ENCODE data around the gene PCGF5.
"Not testable (repeated sequence)": the region's sequence is repeated elsewhere in the genome, so short reads cannot be mapped to it uniquely, and the experiment has no call there.

DNA sequence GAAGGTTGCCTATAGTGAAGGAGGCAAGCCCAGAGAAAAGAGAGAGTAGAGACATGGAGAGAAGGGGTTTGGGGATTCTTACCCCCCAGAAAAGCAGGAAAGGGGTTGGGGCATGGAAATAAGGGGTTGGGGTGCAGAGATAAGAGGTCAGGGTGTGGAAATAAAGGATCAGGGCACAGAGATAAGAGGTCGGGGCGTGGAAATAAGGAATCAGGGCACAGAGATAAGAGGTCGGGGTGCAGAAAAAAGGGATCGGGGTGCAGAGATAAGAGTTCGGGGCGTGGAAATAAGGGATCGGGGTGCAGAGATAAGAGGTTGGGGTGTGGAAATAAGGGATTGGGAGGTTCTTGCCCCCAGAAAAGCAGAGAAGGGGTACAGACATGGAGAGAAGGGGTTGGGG, 85.5 kb downstream of the PCGF5 start:
- not testable (repeated sequence) for TF ChIP-seq POLR2AphosphoS5 (IDR thresholded peaks at IDR 0.05; ENCODE audit: insufficient read depth in 1 of 2, low read depth in 1 of 2)
- TF ChIP-seq, protein P1, sequence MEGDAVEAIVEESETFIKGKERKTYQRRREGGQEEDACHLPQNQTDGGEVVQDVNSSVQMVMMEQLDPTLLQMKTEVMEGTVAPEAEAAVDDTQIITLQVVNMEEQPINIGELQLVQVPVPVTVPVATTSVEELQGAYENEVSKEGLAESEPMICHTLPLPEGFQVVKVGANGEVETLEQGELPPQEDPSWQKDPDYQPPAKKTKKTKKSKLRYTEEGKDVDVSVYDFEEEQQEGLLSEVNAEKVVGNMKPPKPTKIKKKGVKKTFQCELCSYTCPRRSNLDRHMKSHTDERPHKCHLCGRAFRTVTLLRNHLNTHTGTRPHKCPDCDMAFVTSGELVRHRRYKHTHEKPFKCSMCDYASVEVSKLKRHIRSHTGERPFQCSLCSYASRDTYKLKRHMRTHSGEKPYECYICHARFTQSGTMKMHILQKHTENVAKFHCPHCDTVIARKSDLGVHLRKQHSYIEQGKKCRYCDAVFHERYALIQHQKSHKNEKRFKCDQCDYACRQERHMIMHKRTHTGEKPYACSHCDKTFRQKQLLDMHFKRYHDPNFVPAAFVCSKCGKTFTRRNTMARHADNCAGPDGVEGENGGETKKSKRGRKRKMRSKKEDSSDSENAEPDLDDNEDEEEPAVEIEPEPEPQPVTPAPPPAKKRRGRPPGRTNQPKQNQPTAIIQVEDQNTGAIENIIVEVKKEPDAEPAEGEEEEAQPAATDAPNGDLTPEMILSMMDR (IDR thresholded peaks at IDR 0.05) = not testable (repeated sequence)
